ENCODE results near the gene PNMA8C. TPM values are rescaled to one million over a fixed set of nuclear protein-coding genes. Genes with fewer than 3 reads are reported as not detected.

PNMA8C gene
- polyA plus RNA-seq, 2 of the 4 experiments (the other 2 are of a cell fraction) = 0.01 TPM; not detected in 1

GRCh38 chr19:46408664-46409039 is 20.1 kb downstream of the PNMA8C start:
- WGBS (ENCODE audit: missing lambda C conversion rate) = 69% methylated on average over 11 of the region's 11 CpGs
- Histone ChIP-seq H3K4me2 (no peak overlapping the region), H3K27ac (peak overlapping the region in 1 of 2 experiments; percentile 29; a peak in 1 of 6 replicates), H3K4me1 (no peaks in the 10 kb centered on the region), H3K4me3 (no peak overlapping the region), H3K9me3 (no peaks in the 10 kb centered on the region)
- FAIRE-seq (no peak), DNase-seq (ENCODE audit: low read depth in 1 of 2, low spot score in 1 of 2) (no peak), ATAC-seq (no peak)
- CTCF ChIA-PET = interaction anchor here (0.6 to 22.6 kb wide), 7 partner anchors 13 to 639 kb away, joined by 3 to 501 read pairs (median 5); partner anchors contain the start of gene PNMA8A
- no peak for TF ChIP-seq ZNF302 (CRISPR knock-in tag; IDR thresholded peaks at IDR 0.05)
- TF ChIP-seq, protein P1, sequence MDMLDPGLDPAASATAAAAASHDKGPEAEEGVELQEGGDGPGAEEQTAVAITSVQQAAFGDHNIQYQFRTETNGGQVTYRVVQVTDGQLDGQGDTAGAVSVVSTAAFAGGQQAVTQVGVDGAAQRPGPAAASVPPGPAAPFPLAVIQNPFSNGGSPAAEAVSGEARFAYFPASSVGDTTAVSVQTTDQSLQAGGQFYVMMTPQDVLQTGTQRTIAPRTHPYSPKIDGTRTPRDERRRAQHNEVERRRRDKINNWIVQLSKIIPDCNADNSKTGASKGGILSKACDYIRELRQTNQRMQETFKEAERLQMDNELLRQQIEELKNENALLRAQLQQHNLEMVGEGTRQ (IDR thresholded peaks at IDR 0.05) = no peak
- TF ChIP-seq ZC3H11A (IDR thresholded peaks at IDR 0.05) = no peak
- TF ChIP-seq CBX2 (IDR thresholded peaks at IDR 0.05; ENCODE audit: borderline replicate concordance, low read depth) = no peak
- TF ChIP-seq CEBPB (IDR thresholded peaks at IDR 0.05) = peak in 1 of 2 experiments; percentile 41; a peak in 1 of 4 replicates
- no peak for TF ChIP-seq POLR2AphosphoS2 (conservative IDR thresholded peaks at IDR 0.05; ENCODE audit: low read length)
- TF ChIP-seq HEYL (CRISPR knock-in tag; IDR thresholded peaks at IDR 0.05) = no peak
- POLR2A ChIA-PET = interaction anchor here (0.5 kb wide), 1 partner anchor 81 kb away, joined by 3 read pairs; no protein-coding TSS in a partner anchor

- Histone ChIP-seq H3K4me3 (no peak overlapping the region), H3K4me1 (no peaks in the 10 kb centered on the region), H3K27ac (no peak overlapping the region; a peak in 1 of 6 replicates), H3K4me2 (no peak overlapping the region), H3K9me3 (no peaks in the 10 kb centered on the region)
- FAIRE-seq (no peak), ATAC-seq (no peak), DNase-seq (ENCODE audit: low read depth in 1 of 2, low spot score in 1 of 2) (no peak)
- TF ChIP-seq RAD21 (conservative IDR thresholded peaks at IDR 0.05 in 1 of 2, IDR thresholded peaks at IDR 0.05 in 1 of 2) (no peak), ZC3H11A (IDR thresholded peaks at IDR 0.05) (no peak), HOXB5 (CRISPR knock-in tag; IDR thresholded peaks at IDR 0.05) (no peak), KDM1A (IDR thresholded peaks at IDR 0.05; ENCODE audit: low read depth) (no peak), EHF (CRISPR knock-in tag; IDR thresholded peaks at IDR 0.05) (no peak), GATA3 (IDR thresholded peaks at IDR 0.05; ENCODE audit: borderline replicate concordance) (no peak), RCOR1 (IDR thresholded peaks at IDR 0.05; ENCODE audit: low read depth, low read length) (no peak), CHD2 (IDR thresholded peaks at IDR 0.05; ENCODE audit: low read length, partially characterized antibody) (no peak), JUN (IDR thresholded peaks at IDR 0.05) (no peak), FOXS1 (CRISPR knock-in tag; IDR thresholded peaks at IDR 0.05) (no peak), MYC (IDR thresholded peaks at IDR 0.05; ENCODE audit: borderline replicate concordance, low read length) (no peak), FOSL2 (IDR thresholded peaks at IDR 0.05) (no peak), FOSL2 (CRISPR knock-in tag; IDR thresholded peaks at IDR 0.05) (no peak)
- TF ChIP-seq, protein P2, sequence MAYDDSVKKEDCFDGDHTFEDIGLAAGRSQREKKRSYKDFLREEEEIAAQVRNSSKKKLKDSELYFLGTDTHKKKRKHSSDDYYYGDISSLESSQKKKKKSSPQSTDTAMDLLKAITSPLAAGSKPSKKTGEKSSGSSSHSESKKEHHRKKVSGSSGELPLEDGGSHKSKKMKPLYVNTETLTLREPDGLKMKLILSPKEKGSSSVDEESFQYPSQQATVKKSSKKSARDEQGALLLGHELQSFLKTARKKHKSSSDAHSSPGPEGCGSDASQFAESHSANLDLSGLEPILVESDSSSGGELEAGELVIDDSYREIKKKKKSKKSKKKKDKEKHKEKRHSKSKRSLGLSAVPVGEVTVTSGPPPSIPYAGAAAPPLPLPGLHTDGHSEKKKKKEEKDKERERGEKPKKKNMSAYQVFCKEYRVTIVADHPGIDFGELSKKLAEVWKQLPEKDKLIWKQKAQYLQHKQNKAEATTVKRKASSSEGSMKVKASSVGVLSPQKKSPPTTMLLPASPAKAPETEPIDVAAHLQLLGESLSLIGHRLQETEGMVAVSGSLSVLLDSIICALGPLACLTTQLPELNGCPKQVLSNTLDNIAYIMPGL (CRISPR knock-in tag; IDR thresholded peaks at IDR 0.05; ENCODE audit: borderline replicate concordance) = no peak
- TF ChIP-seq, protein P3, sequence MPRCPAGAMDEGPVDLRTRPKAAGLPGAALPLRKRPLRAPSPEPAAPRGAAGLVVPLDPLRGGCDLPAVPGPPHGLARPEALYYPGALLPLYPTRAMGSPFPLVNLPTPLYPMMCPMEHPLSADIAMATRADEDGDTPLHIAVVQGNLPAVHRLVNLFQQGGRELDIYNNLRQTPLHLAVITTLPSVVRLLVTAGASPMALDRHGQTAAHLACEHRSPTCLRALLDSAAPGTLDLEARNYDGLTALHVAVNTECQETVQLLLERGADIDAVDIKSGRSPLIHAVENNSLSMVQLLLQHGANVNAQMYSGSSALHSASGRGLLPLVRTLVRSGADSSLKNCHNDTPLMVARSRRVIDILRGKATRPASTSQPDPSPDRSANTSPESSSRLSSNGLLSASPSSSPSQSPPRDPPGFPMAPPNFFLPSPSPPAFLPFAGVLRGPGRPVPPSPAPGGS (IDR thresholded peaks at IDR 0.05) = no peak
- TF ChIP-seq, protein P4, sequence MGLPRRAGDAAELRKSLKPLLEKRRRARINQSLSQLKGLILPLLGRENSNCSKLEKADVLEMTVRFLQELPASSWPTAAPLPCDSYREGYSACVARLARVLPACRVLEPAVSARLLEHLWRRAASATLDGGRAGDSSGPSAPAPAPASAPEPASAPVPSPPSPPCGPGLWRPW (IDR thresholded peaks at IDR 0.05) = no peak
- ChIA-PET POLR2A (interaction anchor here (0.5 kb wide), 1 partner anchor 80 kb away, joined by 3 read pairs; no protein-coding TSS in a partner anchor), CTCF (interaction anchor here (0.6 to 22.6 kb wide), 10 partner anchors 14 to 639 kb away, joined by 3 to 501 read pairs (median 5); partner anchors contain the start of gene PNMA8A)
- 80% methylated on average over 23 of the region's 23 CpGs for WGBS (ENCODE audit: missing lambda C conversion rate)
Measured at GRCh38 chr19:46407856-46408663, 20.7 kb downstream of the PNMA8C start.
